Measurements from ENCODE around the gene CALR3. TPM values are rescaled to one million over a fixed set of nuclear protein-coding genes. Genes with fewer than 3 reads are reported as not detected.
"Not testable (repeated sequence)": the region's sequence is repeated elsewhere in the genome, so short reads cannot be mapped to it uniquely, and the experiment has no call there.

CALR3 gene, protein sequence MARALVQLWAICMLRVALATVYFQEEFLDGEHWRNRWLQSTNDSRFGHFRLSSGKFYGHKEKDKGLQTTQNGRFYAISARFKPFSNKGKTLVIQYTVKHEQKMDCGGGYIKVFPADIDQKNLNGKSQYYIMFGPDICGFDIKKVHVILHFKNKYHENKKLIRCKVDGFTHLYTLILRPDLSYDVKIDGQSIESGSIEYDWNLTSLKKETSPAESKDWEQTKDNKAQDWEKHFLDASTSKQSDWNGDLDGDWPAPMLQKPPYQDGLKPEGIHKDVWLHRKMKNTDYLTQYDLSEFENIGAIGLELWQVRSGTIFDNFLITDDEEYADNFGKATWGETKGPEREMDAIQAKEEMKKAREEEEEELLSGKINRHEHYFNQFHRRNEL
- not detected in 2 replicates for total RNA-seq (2014; rRNA removed; shearing (Covaris generic); ENCODE audit: low replicate concordance)

DNA sequence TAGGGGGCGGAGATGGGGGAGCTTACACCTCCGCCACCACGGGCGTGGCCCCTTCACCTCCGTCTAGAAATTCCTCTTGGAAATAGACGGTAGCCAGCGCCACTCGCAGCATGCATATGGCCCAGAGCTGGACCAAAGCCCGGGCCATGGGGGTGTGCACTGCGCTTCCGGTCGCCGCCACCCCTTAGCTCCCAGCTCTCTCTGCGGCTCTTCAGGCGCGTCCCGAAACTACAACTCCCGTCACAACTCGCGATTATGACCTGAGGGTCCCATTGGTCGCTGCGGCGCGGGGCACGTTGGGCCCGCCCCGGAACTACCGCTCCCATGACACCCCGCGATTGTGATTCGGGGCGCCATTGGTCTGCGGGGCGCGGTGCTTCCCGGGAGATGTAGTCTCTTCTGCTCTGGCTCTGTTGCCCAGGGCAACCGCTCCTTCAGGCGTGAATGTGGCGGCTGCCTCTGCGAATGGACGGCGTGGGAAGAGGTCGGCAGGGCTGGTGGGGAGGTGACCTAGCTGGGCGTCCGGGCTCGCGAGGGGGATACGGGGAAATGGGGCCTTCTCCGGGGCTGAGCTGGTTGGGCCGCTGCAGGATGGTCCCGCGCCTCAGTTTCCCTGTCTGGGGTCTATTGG lies at the start of gene CALR3, which contains the start of gene C19orf44:
CALR3 (minus strand) TSS at position 186 of the 631 bp plus-strand sequence; CDS start at position 148, 38 bp downstream.
C19orf44 (plus strand) TSS at position 413 of the 631 bp plus-strand sequence. CDS start 4,399 bp downstream, outside the sequence.
- Histone ChIP-seq H3K9me3 (no peaks in the 10 kb centered on the region), H3K4me3 (peak within 1 kb of the TSS; percentile 94), H3K36me3 (peaks cover 5% of the 10 kb centered on the region), H3K27me3 (no peaks in the 10 kb centered on the region)
- DNase-seq = peak; percentile 100

DNA sequence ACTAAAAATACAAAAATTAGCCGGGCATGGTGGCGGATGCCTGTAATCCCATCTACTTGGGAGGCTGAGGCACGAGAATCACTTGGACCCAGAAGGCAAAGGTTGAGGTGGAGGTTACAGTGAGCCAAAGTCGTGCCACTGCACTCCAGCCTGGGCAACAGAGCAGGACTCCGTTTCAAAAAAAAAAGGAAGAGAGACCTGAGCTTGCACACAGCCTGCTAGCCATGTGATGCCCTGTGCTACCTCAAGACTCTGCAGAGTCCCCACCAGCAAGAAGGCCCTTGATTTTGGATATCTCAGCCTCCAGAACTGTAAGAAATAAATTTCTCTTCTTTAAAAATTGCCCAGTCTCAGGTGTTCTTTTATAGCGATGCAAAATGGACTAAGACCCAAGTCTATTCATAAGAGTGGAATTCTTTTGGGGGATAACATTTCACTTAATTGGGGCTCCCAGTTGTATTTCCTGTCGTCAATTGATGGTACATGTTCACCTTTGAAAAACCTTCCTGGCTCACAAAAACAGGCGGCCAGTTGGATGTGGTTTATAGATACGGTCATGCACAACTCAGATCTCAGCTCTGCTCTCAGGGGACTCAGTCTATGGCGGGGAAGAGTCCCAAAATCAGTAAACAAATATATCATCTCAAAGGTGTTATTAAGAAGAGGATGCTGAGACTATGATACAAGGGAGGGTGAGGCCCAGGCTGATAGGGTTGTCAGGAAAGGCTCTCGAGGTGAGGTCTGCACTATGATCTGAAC lies 48.7 kb upstream of the CALR3 start:
- H3K4me3 ChIP-seq = no peak overlapping the region
- DNase-seq = no peak
- H3K36me3 ChIP-seq = peaks cover 30% of the 10 kb centered on the region
- peaks cover 1% of the 10 kb centered on the region; the same call in 1 of the 2 replicates for H3K9me3 ChIP-seq
- H3K27me3 ChIP-seq = no peaks in the 10 kb centered on the region

DNA sequence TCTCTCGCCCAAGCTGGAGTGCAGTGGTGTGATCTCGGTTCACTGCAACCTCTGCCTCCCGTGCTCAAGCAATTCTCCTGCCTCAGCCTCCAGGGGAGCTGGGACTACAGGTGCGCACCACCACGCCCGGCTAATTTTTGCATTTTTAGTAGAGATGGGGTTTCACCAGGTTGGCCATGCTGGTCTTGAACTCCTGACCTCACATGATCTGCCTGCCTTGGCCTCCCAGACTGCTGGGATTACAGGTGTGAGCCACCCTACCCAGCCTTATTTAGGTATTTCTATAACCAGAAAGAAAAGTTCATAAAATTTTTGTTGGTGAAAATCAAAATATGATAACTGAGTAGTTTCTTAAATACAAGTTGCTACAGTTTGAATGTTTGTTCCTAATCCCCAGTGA lies 47.8 kb upstream of the CALR3 start:
- H3K36me3 ChIP-seq = peaks cover 39% of the 10 kb centered on the region
- DNase-seq, H3K9me3 ChIP-seq, H3K27me3 ChIP-seq: not testable (repeated sequence)
- H3K4me3 ChIP-seq = peak overlapping the region; percentile 99

DNA sequence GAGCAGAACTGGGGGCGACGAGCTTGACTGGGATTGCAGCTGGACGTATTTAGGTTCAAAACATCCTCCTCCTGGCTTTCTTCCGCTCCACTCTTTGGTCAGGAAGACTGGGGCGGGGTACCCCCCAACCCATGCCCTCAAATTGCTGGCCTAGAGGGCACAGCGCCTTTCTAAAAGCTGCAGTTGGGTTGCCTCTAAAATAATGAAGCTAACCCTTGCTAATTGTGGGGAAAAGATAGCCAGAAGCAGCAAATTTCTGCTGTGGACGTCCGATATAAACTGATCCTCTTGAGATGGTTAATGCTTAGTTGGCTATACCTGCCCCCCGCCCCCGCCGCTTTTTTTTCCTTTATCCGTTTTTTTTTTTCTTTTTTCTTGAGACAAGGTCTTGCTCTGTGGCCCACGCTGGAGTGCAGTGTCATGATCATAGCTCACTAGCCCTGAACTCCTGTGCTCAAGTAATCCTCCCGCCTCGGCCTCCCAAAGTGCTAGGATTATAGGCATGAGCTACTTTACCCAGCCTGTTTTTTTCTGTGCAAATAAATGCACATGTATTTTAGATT lies 47.0 kb upstream of the CALR3 start:
- Histone ChIP-seq H3K9me3 (peaks cover 5% of the 10 kb centered on the region; the same call in 1 of the 2 replicates), H3K27me3 (no peaks in the 10 kb centered on the region), H3K36me3 (peaks cover 40% of the 10 kb centered on the region), H3K4me3 (peak overlapping the region; percentile 99)
- DNase-seq = no peak

DNA sequence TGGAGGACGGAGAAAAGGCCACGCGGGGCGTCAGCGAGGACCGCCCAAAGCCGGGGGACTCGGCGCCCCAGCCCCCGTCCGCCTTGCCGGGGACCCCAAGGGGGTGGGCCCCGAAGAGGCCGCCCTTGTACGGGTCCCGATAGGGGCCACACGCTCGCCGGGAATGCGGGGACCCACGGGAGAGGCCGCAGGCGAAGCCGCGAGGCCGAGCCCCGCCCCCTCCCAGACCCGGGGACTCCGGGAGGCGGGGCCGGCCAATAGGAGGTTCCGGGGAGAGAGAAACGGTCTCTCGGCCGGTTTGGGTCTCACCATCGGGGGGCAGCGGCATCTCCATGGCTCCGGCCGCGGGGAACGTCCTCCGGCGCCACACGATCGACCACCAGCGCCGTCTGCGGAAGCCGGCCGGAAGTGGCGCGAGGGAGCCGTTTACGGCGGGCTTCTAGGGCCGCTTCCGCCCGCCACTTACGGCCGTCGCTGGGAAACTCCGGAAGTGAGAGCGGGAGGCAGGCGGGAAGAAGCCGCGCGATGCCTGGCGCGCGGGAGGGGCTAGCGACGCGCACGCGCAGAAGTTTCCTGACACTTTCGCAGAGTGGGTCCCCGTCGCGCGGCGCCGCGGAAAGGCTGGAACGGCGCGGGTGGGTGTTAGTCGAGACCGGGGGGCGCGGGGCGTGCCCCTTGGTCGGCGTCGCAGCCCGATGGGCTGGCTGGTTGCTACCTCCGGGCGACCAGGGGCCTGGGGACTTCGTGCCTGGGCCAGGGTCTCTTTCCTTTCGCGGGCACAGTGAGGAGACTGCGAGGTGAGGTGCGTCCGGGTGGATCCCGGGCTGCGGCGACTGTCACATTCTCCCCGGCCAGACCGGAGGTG lies 46.3 kb upstream of the CALR3 start, which contains the start of gene CHERP:
CHERP (minus strand) TSS at position 393 of the 865 bp plus-strand sequence; CDS start at position 334, 59 bp downstream.
- H3K4me3 ChIP-seq = peak within 1 kb of the TSS; percentile 99
- H3K36me3 ChIP-seq = peaks cover 47% of the 10 kb centered on the region
- peak; percentile 97 for DNase-seq
- H3K27me3 ChIP-seq = no peaks in the 10 kb centered on the region
- H3K9me3 ChIP-seq = peaks cover 5% of the 10 kb centered on the region; the same call in 1 of the 2 replicates

DNA sequence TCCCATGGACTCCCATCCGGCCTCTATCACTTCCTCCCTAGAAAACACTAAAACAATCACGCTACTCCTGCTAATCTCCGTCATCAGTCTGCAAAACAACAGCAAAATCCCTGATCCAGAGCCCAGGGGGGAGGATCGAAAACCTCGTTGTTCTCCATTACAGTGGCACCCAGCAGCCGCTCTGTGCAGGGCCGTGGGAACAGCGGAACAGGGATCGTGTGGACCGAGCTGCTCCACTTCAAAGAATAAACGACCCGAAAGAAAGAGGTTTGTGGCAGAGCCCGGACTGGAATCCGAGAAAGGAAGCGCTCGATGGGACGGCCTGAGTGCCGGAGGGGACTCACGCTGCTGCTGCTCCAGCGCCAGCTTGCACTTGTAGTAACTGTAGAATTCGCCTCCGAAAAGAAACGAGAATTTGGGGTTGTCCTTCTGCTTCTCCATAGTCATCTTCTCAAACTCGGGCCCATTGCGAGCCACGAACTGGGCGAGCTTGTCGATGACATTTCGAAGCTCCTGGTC lies 45.6 kb upstream of the CALR3 start:
- no peaks in the 10 kb centered on the region for H3K27me3 ChIP-seq
- peaks cover 54% of the 10 kb centered on the region for H3K36me3 ChIP-seq
- peak overlapping the region; percentile 99 for H3K4me3 ChIP-seq
- peaks cover 5% of the 10 kb centered on the region; the same call in 1 of the 2 replicates for H3K9me3 ChIP-seq
- DNase-seq = no peak

DNA sequence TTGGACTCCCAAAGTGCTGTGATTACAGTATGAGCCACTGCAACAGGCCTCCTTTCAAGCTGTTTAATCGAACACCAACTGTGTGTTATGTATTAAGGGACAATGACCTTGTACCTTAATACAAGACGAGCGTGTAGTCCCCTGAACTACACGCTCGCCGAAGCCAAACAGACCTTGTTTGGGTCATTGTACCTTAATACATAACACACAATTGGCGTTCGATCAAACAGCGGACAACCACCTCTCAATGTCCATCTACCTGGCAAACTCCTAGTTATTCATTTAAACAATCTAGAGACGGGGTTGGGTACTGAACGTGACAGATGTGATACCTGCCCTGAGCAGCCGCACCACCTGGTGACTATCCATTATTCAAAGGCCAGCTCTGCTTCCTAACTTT lies 45.0 kb upstream of the CALR3 start:
- Histone ChIP-seq H3K36me3 (peaks cover 60% of the 10 kb centered on the region), H3K9me3 (peaks cover 5% of the 10 kb centered on the region; the same call in 1 of the 2 replicates), H3K27me3 (no peaks in the 10 kb centered on the region), H3K4me3 (peak overlapping the region; percentile 99)
- DNase-seq = no peak

DNA sequence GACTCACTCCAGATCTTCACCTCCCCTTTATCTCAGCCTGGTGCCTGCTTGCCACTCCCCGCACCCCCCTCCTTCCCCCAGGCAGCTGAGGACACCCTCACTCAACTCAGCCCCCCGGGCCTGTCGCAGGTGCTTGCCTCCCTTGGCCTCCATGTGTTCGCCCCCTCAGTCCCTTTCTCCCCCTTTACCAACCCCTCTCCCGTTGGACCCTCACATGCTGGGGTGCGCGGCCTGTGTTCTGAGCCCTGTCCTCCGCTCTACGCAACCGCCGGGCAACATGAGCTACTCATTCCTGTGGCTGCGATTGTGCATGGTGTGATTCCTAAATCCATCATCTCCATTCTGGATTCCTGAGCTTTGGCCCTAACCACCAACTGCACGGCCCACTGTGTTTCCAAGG lies 41.1 kb upstream of the CALR3 start:
- peaks cover 5% of the 10 kb centered on the region; the same call in 1 of the 2 replicates for H3K9me3 ChIP-seq
- no peaks in the 10 kb centered on the region for H3K27me3 ChIP-seq
- no peak for DNase-seq
- H3K4me3 ChIP-seq = no peak overlapping the region
- peaks cover 88% of the 10 kb centered on the region for H3K36me3 ChIP-seq

DNA sequence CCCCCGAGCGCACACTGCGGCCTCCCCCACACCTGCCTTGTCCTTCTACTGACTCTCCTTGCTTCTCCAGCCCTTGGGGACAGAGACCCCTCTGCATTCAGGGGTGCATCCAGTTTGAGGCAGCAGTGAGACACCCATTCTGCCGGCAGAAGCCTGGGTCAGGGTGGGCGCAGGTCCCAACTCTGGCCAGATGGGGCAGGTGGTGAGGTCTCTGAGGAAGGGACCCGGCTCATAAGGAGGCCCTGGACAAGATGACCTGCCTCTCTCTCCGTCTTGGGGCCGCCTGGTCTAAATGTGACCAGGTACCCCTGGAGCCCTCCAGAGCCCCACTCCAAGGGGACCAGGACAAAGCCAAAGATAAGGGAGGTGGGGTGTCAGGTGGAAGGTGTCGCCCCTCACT lies 40.2 kb upstream of the CALR3 start:
- Histone ChIP-seq H3K36me3 (peaks cover 91% of the 10 kb centered on the region), H3K4me3 (no peak overlapping the region), H3K9me3 (peaks cover 5% of the 10 kb centered on the region; the same call in 1 of the 2 replicates), H3K27me3 (no peaks in the 10 kb centered on the region)
- no peak for DNase-seq

DNA sequence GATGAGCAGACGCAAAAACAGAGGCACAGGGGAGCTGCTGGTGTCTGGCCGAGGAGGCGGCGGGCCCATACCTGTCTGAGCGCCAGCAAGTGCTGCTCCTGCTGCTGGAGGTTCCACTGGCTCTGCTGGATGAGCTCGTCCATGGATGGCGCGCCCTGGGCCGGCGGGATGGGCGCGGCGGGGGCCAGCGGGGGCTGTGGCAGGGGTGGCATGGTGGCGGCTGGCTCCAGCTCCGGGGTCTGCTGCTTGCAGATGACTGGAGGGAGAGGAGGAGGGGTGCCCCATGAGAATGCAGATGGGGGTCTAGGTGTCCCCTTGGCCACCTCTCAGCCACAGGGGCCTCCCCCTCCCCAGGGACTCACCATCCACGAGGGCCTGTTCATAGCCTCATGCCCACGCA lies 39.4 kb upstream of the CALR3 start:
- no peak for DNase-seq
- H3K36me3 ChIP-seq = peaks cover 91% of the 10 kb centered on the region
- H3K27me3 ChIP-seq = no peaks in the 10 kb centered on the region
- no peak overlapping the region for H3K4me3 ChIP-seq
- peaks cover 5% of the 10 kb centered on the region; the same call in 1 of the 2 replicates for H3K9me3 ChIP-seq

DNA sequence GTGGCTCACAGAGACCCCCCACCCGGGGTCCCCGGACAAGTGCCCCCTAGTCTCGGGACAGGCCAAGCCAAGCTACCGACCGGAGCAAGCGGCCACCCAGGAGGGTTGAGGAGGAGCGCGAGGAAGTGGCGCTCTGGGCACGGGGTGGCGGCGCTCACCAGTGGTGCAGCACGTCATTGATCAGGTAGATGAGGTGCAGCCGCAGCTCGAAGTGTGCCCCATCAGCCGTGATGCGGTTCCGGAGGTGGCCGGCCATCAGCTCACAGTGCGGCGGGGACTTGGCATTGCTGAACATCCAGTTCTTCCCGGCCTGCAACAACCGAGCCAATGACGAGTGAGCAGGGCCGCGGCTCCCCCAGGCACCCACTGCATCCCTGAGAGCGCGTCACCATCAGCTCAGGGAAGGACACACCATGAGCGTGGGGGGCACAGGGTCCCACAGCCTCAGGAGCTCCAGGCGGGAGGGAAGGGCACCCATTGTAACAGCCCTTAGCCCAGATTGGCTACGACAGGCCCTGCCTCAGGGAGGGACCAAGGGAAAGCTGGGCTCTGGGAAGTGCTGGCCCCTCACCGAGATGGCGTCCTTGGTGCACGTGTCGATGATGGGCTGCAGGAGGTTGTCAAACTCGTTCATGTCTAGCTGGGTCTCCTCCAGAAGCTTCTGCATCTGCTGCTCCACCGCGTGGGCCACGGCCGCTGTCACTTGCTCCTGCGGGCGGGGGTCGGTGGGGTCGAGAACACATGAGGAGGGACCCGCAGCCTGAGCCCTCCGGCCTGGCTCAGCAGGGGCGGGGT lies 36.7 kb upstream of the CALR3 start:
- Histone ChIP-seq H3K9me3 (no peaks in the 10 kb centered on the region), H3K27me3 (no peaks in the 10 kb centered on the region), H3K4me3 (no peak overlapping the region), H3K36me3 (peaks cover 94% of the 10 kb centered on the region)
- no peak for DNase-seq

DNA sequence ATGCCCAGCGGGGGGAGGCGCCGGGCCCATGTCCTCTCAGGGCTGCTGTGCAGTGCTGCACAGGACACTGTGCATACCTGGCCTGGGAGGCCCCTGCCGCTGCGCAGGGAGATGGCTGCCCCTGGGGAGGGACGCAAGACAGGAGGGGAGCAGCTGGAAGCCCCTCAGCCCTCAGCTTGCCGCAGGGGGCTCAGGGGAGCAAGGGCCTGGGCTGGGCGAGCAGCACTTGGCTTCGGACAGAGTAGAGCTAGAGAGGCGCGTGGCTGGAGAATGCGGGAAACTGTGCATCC lies 35.4 kb upstream of the CALR3 start:
- Histone ChIP-seq H3K9me3 (no peaks in the 10 kb centered on the region), H3K27me3 (no peaks in the 10 kb centered on the region), H3K4me3 (no peak overlapping the region), H3K36me3 (peaks cover 94% of the 10 kb centered on the region)
- DNase-seq = no peak

DNA sequence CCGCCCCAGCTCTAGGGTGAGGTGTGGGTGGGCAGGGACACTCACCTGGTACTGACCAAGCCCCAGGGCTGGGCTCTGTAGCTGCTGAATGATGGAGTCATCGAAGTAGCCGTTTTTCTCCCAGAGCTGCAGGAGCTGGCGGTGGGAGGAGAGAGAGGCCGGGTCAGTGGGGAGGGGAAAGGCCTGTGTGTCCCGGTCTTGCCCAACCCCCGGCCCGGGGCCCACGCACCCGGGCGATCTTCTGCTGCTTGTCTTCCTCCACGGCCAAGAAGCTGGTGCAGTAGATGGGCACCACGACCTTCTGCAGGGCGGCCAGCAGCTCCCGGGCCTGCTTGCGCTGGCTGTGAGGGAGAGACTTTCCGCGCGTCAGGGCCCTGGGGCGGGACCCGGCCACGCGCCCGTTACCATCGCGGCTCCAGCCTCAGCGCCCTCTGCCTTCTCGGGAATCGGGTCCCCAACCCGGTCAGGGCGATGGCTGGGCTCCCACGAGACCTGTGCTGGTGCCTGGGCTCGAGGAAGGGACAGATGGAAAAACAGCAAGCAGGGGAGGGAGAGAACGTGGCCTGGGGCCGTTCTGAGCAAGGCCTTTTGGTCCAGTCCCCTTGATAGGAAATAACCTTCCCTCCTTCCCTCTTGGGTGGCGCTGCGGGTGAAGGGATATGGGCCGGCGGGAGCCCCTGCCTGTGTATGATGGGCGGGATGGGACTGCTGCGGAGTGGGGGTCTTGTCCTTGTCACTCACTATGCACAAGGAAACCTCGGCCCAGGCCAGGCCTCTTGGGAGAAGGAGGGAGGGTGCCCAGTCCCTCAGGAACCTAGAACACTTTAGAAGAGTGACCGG lies 34.8 kb upstream of the CALR3 start:
- Histone ChIP-seq H3K4me3 (no peak overlapping the region), H3K9me3 (no peaks in the 10 kb centered on the region), H3K27me3 (no peaks in the 10 kb centered on the region), H3K36me3 (peaks cover 94% of the 10 kb centered on the region)
- DNase-seq = no peak

DNA sequence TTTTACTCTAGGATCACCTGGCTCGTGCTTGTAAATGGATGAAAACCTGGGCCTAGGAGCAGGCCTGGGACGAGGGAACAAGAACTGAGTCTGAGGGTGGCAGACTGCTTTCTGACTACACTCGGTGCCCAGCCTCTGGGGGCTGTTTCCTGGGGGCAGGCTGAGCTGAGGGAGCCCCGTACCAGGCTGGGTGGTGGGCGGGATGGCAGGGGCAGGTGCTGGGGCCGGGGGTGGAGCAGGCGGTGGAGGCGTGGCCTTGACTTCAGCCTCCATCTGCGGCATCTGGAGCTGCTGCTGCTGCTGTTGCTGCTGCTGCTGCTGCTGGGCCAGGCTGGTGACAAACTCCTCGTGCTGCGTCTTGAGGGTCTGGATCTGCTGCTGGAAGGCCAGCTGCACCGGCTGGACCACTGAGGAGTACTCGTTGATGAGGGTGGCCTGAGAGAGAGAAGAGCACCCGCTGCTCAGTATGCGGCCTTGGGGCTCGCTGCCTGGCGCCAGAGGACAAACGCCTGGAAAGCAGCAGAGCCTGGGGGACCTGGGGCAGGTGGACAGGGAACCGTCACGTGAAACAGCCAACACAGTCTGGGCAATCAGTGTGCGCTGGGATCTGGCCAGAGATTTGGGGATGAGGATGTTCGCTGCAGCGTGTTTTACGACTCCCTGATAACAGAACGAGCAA lies 33.6 kb upstream of the CALR3 start:
- no peak for DNase-seq
- no peaks in the 10 kb centered on the region for H3K9me3 ChIP-seq
- no peaks in the 10 kb centered on the region for H3K27me3 ChIP-seq
- H3K4me3 ChIP-seq = no peak overlapping the region
- H3K36me3 ChIP-seq = peaks cover 95% of the 10 kb centered on the region

All from MG63 (cell line).